HG03108 (cell line): ENCODE data around the gene TSPAN9.

Source experiments
- ATAC-seq: cut with Tn5 transposase; IDR thresholded peaks from one replicate; pipeline ENCODE4 v1.9.1; 2021; ENCODE audit warnings: moderate library complexity; ENCODE audit not compliant: unreplicated experiment

Gene TSPAN9

DNA sequence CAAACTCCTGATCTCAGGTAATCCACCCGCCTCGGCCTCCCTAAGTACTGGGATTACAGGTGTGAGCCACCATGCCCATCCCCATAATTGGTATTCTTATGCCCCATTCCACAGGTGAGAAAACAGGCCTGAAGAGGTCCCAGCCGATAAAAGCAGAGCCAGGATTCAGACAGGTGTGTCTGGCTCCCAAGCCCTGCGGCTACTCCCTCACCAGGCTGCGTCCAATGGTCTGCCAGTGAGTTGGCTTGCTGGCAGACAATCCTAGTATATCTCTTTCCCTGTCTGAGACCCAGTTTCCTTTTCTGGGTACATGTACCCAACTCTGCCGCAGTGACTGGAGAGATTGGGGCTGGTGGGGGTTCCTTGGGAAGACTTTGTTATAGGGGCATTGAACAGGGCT is 1.9 kb upstream of the TSPAN9 start:
- ATAC-seq: no peak

DNA sequence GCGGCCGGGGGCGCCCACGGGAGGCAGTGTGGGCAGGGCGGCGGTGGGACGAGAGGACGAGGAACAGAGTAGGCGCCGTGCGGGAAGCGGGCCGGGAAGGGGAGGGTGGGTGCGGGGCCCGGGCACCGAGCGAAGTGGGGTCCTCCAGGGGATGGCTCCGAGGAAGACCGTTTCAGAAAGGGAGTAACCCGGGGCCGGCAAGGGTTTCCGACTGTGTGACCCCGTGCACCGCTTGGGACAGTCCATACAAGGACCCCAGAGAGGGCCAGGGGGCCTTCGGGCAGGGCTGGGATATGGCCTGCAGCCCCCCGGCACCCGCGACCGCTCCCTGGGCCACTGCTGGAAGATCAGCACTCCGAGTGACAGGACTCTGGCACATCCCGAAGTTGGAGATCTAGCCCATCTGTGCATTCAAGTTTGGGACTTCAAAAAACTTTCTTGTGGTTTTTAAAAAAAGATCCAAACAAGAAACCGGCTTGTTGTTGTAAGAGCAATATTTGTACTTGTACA is 448 bp downstream of the TSPAN9 start:
- no peak for ATAC-seq

DNA sequence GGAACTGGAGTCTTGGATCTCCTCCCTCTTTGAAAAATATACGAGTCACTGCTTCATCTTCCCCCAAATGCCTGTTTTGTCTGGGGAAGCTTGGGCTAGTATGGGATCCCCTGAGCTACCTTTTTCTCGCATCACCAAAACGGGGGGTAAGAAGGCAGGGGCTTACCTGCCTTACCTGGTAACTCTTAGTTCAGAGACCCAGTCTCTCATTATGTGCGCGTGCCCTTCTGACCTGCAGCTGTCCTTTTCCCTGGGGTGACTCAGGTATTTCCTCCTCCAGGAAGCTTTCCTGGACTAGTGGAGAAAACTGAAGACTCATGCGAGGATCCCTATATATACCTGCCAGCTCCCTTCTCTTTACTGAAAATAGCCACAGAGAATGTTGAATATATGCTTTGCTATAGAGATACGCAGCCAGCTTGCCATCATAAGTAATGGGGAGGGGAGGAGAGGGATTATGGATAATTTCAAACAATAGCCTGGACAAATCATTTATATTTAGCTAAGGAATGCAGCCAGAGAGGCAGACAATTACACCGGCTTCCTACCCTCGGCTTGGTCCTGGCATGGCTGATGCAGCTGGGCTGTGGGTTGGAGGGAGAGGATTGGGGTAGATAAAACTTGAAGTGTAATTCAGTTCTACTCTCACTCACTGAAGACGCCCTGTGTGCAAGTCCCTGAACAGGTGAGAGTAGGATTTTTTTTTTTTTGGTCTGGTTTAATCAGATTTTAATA is 1.1 kb downstream of the TSPAN9 start:
- ATAC-seq: no peak

DNA sequence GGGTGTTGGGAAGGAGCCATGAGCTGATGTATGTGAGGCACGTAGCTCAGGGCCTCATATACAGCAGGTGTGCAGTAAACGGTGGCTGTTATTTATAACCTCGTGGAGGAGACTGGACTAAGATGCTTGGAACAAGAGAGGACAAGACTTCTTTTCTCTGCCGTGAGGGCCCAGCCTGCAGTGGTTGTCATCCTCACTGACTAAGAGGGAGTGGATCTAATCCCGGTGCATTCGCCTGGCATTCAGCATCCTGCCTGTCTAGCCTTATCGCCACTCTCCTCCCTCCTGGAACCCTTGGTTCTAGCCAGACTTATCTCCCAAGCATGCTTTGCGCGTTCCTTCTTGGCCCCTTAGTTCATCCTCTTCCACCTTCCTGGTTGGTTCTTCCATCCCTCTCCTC is 3.9 kb downstream of the TSPAN9 start:
- ATAC-seq: no peak

DNA sequence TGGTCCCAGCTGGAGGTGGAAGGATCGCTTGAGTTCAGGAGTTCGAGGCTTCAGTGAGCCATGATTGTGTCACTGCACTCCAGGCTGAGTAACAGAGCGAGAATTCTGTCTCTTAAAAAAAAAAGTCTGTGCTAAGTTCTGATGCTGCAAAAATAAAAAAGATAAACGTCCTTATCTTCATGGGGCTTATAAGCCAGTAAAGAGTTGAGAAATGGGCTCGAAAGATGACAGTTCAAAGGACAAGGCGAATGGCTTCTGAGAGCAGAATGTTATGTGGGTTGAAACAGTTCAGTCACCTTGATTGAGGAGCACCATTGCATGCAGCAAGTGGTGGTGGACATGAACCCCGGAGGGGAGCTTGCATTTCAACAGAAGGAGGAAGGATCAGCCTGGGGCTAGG is 4.7 kb downstream of the TSPAN9 start:
- no peak for ATAC-seq

DNA sequence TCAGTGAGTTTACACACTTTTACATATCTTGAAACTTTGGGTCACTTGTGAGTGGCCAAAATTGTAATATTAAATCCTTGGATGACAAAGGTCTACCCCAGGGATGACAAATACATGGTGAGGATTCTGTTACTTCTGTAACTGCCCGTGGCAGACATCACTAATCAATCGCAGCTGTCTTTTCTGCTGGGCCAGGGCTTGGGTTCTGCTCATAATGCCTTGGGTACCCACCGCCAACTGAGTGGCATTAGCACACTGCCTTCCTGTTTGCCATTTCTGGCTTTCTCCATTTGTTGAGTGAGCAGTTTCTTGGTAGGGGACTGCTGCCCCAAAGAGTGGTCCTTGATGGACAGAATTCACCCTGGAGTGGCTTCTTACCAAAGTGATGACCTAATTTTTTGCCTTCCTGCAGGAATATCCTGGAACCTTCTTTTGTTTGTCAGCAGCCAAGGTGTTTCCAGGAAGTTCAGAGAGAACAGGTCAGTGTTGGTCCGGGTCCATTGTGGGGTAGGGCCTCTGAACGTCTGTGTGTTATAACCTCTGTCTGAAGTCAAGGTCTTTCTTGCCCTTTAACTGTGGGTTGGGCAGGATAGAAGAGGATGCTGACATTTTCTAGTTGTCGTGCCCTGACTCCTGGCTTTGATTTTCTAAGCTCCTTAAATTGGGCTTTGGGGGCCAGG is 6.2 kb downstream of the TSPAN9 start:
- ATAC-seq: no peak

DNA sequence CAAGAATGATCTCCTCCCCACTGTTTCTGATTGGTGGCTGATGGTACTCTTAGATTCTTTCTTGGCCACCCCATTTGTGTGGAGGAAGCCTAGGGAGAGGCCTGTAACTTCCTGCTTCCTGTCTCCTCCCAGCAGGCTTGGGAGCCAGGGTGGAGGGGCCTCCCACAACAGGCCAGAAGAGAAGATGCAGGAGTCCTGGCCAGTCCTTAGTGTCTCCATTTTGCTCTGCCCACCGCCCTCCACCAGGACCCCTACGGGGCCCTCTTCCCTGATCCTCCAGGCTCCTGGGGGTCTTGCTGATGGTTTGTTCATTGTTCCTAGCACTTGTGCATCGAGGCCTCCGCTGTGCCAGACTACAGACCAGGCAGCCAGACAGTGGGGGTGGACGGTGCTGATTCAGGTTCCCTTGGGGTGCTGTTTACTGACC is 6.8 kb downstream of the TSPAN9 start:
- ATAC-seq: no peak

DNA sequence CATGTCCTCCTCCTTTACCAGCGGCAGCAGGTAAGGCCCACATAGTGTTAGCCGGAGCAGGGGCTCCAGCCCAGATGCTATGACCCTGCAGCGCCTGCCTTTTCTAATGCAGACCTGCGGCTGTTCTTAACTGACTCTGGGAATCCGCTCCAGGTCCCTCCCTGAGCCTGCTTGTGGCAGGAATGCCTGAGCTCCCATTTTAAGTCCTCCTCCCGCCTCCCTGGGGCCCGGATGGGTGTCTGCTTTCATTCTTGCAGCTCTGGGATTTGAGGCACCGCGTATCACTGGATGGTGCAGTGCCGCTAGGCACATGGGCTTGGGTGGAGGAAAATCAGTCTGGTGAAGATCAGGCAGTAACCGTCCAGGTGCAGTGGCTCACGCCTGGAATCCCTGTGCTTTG is 7.6 kb downstream of the TSPAN9 start:
- no peak for ATAC-seq

DNA sequence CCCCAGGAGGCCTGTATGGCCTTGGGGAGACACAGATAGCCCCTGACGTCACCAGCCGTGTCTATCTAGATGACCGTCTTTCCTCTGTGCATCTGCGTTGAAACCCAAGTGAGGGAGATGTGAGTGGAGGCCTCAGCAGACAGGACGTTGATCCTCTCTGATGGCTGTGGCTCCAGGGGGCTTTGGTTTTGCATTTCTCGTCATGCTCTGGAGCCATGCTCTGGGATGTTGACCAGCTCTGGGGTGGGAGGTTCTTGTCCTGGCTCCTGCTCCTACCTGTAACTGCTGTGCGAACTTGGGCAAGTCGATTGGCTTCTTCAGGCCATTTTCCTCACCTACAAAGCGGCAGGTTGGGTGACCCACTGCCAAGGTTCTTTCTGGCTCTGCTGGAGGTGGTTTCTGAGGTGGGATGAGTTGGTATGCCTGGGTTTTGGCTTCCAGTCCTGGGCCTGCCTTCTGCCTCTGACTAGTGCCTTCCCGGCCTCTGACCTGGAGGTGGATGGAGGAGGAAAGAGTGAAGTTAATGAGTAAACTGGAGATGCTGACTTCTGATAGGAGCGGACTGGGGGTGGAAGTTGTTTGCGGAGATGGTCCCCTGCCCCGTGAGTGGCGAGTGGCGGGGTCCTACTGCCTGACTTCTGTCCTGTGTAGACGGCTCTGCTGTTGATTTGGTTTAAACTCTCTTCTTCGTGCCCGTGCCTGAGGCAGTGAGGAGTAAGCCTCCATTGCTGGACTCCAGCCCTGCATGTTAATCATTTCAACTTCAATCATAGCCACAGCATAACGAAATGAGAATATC is 8.4 kb downstream of the TSPAN9 start:
- no peak for ATAC-seq

DNA sequence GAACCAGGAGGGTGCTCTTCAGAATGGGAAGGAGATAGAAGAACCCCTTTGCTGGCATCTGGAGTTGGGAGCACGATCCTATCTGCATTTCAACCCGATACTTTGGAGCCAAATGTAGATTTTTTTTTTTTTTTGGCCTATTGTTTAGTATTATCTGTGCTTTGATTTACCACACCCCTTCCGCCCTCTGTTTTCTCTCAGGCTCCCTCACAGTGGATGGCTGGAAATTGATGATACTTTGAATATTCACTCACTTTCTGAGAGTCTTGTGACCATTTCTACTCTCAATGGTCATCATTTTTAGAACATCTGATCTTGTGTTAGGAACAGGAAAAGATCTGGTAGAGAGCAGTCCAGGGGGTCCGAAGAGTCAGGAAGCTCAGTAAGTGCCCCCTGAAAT is 9.0 kb downstream of the TSPAN9 start:
- no peak for ATAC-seq

DNA sequence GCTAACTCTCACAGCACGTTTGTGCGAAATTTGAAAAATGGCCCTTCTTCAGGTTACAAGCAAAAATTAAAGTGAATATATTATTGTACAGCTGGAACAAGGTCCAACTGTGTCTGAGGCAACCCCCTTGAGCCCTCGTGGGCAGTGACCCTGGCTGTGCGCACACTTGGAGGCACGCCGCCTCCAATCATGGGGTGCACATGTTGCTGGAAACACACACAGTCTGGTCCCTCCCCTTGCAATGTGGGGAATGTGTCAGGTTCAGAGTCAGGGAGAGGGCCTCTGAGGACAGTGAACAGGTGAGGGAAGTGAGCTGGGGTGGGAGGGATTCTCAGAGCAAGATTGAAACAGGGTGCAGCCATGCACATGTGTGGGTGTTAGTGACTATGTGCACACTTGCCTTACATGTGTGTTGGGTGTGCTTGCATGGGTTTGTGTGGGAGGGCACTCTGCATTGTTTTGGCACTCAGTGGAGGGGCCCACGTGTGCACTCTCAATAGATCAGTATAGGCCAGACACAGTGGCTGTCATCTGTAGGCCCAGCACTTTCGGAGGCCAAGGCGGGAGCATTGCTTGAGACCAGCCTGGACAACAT is 9.6 kb downstream of the TSPAN9 start:
- no peak for ATAC-seq

DNA sequence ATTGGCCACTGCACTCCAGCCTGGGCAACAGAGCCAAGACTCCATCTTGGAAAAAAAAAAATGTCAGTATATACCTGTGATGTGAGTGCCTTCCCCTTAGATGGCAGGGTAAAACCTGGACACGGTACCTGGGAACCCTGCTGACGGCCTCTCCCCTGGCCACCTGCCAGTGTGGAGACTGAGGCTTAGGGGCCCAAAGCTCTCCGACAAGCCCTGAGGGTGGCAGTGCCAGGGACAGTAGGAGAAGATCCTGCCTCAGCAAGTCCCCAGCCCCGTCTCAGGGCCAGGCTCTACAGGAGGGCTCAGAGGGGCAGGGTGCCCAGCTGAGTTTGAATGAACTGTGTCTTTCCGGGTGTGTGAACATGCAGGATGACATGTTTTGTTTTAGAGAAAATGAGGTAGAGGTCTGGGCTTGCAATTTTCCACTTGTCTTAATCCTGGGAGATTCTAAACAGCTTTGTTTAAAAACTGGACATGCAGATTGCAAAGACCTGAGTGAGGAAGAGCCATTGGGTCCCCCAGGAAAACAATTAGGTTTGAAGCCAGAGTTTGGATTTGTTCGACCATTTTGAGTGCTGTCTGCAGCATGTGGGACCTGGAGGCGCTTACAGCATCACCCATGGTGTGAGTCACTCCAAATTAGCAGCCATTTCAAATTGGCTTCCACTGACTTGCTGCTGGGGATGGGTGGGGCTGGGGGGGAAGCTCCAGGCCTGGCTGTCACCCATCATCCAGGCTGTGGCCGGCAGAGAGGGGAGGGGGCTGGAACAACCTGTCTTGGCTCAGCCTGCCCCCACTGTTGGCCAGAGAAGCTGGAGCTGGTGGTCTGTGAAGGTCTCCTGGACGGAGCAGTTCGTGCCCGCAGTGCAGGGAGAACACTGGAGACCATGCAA is 10.8 kb downstream of the TSPAN9 start:
- ATAC-seq: no peak

DNA sequence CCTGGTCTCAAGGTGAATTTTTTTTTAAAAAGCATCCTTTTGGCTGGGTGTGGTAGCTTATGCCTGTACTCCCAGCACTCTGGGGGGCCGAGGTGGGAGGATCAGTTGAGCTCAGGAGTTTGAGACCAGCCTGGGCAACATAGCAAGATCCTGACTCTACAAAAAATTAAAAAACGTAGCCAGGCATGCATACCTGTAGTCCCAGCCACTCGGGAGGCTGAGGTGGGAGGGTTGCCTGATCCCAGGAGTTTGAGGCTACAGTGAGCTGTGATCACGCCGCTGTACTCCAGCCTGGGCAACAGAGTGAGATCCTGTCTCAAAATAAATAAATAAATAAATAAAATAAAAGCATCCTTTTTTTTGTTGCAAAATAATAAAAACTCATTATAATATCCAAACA is 12.4 kb downstream of the TSPAN9 start:
- ATAC-seq: no peak

DNA sequence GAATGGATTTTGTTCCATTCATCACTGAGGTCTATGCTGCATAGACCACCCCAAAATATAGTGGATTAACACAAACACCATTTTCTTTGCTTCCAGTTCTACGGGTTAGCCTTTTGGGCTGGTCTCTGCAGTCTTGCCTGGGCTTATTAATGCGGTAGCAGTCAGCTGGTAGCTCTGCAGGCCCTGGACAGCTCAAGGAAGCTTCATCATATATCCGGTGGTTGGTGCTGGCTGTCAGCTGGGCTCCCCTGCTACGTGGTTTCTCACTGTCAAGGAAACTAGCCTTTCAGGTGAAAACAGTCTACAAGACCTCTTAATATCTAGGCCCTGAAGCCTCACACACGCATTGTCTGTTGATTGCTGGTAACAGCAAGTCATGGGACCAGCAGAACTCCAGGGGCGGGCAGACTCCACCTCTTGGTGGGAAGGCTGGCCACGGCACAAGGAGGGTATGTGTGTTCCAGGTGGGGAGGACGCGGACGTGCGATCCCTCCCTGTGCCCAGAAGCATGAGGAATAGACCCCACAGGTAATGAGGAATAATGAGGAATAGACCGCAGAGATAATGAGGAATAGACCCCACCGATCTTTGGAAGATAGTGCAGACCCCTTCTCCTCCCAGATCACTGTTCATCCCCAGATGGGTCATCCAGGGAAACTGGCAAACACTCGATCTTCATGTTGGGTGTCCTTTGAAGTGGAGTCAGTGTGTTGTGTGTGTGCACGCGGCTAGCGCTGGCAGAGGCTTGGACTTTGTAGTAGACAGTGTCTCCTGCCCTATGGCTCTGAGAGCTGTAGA is 13.3 kb downstream of the TSPAN9 start:
- no peak for ATAC-seq

DNA sequence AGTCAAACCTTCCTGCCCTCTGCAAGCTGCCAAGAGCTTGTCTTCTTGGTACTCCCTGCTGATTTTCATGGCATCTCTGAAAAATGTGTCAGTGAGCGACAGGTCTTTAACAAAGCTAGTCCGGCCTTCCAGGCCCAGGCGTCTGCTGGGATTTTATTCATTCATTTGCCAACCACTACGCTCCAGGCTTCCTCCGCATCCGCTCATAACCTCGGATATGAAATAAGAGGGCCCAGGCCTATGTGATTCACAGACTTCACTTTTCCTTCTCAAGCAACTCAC is 13.8 kb downstream of the TSPAN9 start:
- ATAC-seq: no peak

DNA sequence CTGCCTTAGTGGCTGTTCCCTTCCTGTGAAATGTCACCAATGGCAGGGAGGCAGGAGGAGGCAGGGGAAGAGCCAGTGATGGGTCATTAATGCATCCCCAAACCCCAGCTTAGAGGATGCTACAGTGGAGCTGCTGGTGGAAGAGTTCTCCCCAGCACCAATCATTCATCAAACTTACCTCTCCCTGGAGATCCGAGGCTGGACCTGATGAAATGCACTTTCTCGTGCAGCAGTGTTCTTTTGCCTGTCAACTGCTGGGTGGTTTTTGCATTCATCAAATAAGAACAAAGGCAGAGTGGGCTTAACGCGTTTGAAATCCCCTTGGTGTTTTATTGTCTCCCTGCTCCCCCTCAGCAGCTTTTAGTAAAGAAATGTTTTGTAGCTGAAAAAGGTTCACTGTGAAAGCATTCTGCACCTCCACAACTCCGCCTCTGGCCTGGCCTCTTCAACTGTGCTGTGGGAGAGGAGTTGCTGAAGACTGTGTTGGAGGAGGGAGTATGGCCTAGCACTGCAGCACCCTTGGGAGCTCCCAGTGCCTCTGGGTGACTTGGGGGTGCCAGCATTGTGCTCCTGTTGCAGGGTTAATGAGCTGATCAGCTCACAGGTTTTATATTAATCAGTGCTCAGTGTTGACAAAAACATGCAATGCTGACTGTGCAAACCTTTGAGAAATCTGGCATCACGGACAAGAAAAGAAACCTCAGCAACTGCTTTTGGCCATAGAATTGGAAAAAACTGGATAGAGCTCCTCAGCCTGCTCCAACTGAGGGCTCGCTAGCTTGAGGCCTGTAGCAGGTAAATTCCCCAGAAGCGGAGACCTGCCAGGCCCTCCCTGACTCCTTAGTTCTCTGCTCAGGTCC is 14.4 kb downstream of the TSPAN9 start:
- no peak for ATAC-seq

DNA sequence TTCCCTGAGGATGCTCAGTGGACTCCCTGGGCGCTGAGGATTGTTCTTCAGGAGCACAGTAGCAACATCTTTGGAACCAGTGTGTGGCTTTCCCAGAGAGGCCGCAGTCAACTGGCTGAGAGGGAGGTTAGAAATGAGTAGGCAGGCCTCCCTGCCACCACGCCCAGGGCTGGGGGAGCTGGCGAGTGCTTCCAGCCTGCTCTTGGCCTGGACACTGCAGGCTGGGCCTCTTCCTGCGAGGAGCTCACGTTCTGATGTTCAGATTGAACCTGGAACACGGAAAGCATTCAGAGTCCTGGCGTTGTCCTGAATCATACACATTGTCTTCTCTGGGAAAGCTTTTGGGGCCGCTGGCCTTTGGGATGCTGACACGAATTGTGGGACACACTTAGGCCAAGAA is 15.6 kb downstream of the TSPAN9 start:
- no peak for ATAC-seq

DNA sequence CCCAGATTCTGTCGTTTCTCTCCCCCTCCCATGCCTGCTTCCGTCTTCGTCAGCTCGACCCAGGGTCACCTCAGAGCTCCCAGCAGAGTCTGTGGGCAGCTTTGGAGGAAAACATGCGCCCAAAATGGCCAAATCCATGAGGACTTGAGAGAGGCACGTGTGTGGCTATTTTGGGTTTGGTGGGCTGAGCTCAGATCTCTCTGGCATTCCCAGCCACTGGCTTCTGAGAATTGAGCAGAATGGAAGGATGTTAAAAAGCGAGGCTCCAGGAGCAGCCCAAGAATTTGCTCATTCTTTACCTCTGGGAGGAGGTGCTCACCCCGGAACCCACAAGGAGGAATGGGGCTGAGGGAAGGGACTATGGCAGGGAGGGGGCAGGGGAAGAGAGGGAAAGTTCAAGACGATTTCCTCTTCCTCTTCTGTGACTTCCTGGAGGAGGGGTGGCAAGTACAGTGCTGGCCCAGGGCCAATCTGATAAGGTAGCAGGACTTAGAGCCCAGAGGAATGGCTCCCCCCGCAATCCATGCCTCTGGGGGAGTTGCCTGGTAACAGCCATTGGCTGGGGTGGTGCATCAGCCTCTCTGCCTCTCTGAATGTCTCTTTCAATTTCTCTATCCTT is 20.1 kb downstream of the TSPAN9 start:
- ATAC-seq: no peak
